K562 (cell line): ENCODE data around the gene CCND3. TPM values are rescaled to one million over a fixed set of nuclear protein-coding genes. Genes with fewer than 3 reads are reported as not detected.

Experiments used
- ATAC-seq: fragments of 200-7000 bp; cut with Tn5 transposase; 3 replicates; pipeline ENCODE4 v1.9.1; 2020; ENCODE audit warnings: moderate library complexity
- BruUV-seq: library from RNA; stranded (reverse); fragments of 400-500 nt; replicated peaks from 2 replicates; lab custom pipeline; 2021; lab: Mats Ljungman, UMichigan
- CTCF ChIA-PET: fragments of 300-600 bp; formaldehyde crosslinking; extraction: SDS; loops from one replicate; lab custom pipeline; 2021; ENCODE audit warnings: low intra/inter-chr PET ratio; lab: Yijun Ruan, JAX
- POLR2A ChIA-PET: fragments of 300-600, 350-650 bp; sonication (Branson Sonifier 250); formaldehyde crosslinking; extraction: SDS; loops from one replicate; lab custom pipeline; 2021; ENCODE audit warnings: antibody characterized with exemption, inconsistent platforms; lab: Yijun Ruan, JAX
- DNase-seq, 4 experiments: peaks; one replicate each; pipeline versions ENCODE4 v3.0.0 to v3.0.0-alpha.2; 2011 to 2018; ENCODE audit warnings: low spot score in 3 of 4, mixed read lengths in 3 of 4; ENCODE audit errors: extremely low read depth in 1 of 4
- FAIRE-seq: peaks from 2 replicates; lab custom pipeline; 2011; peaks lifted over from hg19 to GRCh38; lab: Jason Lieb, UNC
- H2AFZ ChIP-seq: 2 replicates; pipeline ENCODE4 v1.6.0; 2011; ENCODE audit warnings: low read depth, low read length, control low read depth, inconsistent platforms
- H3K27ac ChIP-seq: fragments of 200-600 bp; 3 replicates; pipeline ENCODE4 v1.8.0; 2011; ENCODE audit warnings: low read depth, mild to moderate bottlenecking, control low read depth, inconsistent platforms, low read length, moderate library complexity, mixed read lengths; ENCODE audit errors: extremely low read depth
- H3K27me3 ChIP-seq, 2 experiments: fragments of 300-600 bp in 1 of 2; 2 replicates in 1 of 2; 3 replicates in 1 of 2; pipeline versions ENCODE4 v1.6.0 to v1.8.0; 2011; ENCODE audit warnings: inconsistent platforms in 2 of 2, low read length in 2 of 2, mild to moderate bottlenecking in 1 of 2, mixed read lengths in 1 of 2, moderate library complexity in 1 of 2; ENCODE audit not compliant: control insufficient read depth in 2 of 2, insufficient read depth in 2 of 2
- H3K36me3 ChIP-seq: fragments of 300-600 bp; 3 replicates; pipeline ENCODE4 v1.8.0; 2011; ENCODE audit warnings: mild to moderate bottlenecking, low read length, inconsistent platforms; ENCODE audit not compliant: control insufficient read depth, insufficient read depth
- H3K4me1 ChIP-seq, 2 experiments: fragments of 200-600 bp in 1 of 2; replicated peaks in 1 of 2; 2 replicates in 1 of 2; 3 replicates in 1 of 2; pipeline versions ENCODE4 v1.5.1 to v1.8.0; 2011; ENCODE audit warnings: inconsistent platforms in 2 of 2, low read length in 2 of 2, mild to moderate bottlenecking in 1 of 2, mixed read lengths in 1 of 2, moderate library complexity in 1 of 2; ENCODE audit not compliant: control insufficient read depth in 2 of 2, insufficient read depth in 2 of 2
- H3K4me2 ChIP-seq: 2 replicates; pipeline ENCODE4 v1.6.1; 2011; ENCODE audit warnings: low read length, control low read depth, inconsistent platforms, mixed read lengths; ENCODE audit not compliant: insufficient read depth
- H3K4me3 ChIP-seq: fragments of 200-600 bp; sonication (generic), shearing (Covaris generic); 2 replicates; pipeline ENCODE4 v1.5.1; 2016; ENCODE audit warnings: control low read depth, inconsistent platforms
- H3K79me2 ChIP-seq: fragments of 200-600 bp; 3 replicates; pipeline ENCODE4 v1.8.0; 2011; ENCODE audit warnings: low read length, inconsistent platforms; ENCODE audit not compliant: control insufficient read depth, insufficient read depth
- H3K9ac ChIP-seq, 2 experiments: 2 replicates each; pipeline versions ENCODE4 v1.6.0 to v1.6.1; 2011; ENCODE audit warnings: low read depth in 2 of 2, low read length in 2 of 2, control low read depth in 1 of 2, inconsistent platforms in 1 of 2, mild to moderate bottlenecking in 1 of 2, mixed read lengths in 1 of 2; ENCODE audit not compliant: insufficient read depth in 1 of 2
- H3K9me1 ChIP-seq: one replicate; pipeline ENCODE4 v1.6.0; 2011; ENCODE audit warnings: inconsistent platforms, mild to moderate bottlenecking, low read length, moderate library complexity; ENCODE audit not compliant: control insufficient read depth, insufficient read depth
- H3K9me3 ChIP-seq: replicated peaks from 2 replicates; pipeline ENCODE4 v1.5.1; 2011; ENCODE audit warnings: low read depth, low read length, inconsistent platforms; ENCODE audit not compliant: control insufficient read depth, insufficient read depth
- H4K20me1 ChIP-seq: replicated peaks from 2 replicates; pipeline ENCODE4 v1.6.1; 2011; ENCODE audit warnings: low read length, inconsistent platforms, mixed read lengths; ENCODE audit not compliant: control insufficient read depth, insufficient read depth
- NUFIP1 ChIP-seq: fragments of 450-650 bp; IDR thresholded peaks from 2 replicates; pipeline ENCODE4 v1.6.1; 2018; ENCODE audit not compliant: partially characterized antibody
- OTX1 ChIP-seq: fragments of 450-650 bp; formaldehyde crosslinking; IDR thresholded peaks from 2 replicates; pipeline ENCODE4 v1.4.0; 2022; ENCODE audit warnings: mild to moderate bottlenecking
- POLR2AphosphoS5 ChIP-seq: IDR thresholded peaks from 2 replicates; pipeline ENCODE4 v1.6.1; 2011; ENCODE audit warnings: mild to moderate bottlenecking, low read depth, low read length, moderate library complexity; ENCODE audit not compliant: control insufficient read depth, insufficient read depth
- ZNF124 ChIP-seq: sonication (generic); formaldehyde crosslinking; IDR thresholded peaks from 2 replicates; pipeline ENCODE4 v1.8.1; 2022; ENCODE audit warnings: missing genetic modification reagents
- ZNF354B ChIP-seq: fragments of 250-450 bp; sonication (Bioruptor Pico); IDR thresholded peaks from 2 replicates; pipeline ENCODE4 v1.4.0; 2020
- ZNF586 ChIP-seq: fragments of 450-650 bp; formaldehyde crosslinking; conservative IDR thresholded peaks from 2 replicates; pipeline ENCODE4 v1.4.0; 2020; ENCODE audit warnings: mild to moderate bottlenecking, moderate library complexity
- ZNF696 ChIP-seq: fragments of 250-450 bp; sonication (Bioruptor Pico); conservative IDR thresholded peaks from 2 replicates; pipeline ENCODE4 v1.4.0; 2020; ENCODE audit warnings: mild to moderate bottlenecking, moderate library complexity
- ZNF778 ChIP-seq: fragments of 450-650 bp; formaldehyde crosslinking; IDR thresholded peaks from 2 replicates; pipeline ENCODE4 v1.4.0; 2020; ENCODE audit warnings: mild to moderate bottlenecking, moderate library complexity
- WGBS: fragments of 100-300 bp; shearing (Covaris generic); methylation state at CpG from one replicate; pipeline ENCODE4 v1.1.6; 2016; ENCODE audit warnings: low coverage, mixed read lengths; ENCODE audit not compliant: insufficient coverage; ENCODE audit errors: missing lambda C conversion rate; 5-methylcytosine and 5-hydroxymethylcytosine counted together
- in situ Hi-C: fragments of 300-500 bp; cut with MboI; formaldehyde crosslinking; loops from 4 replicates; pipeline ENCODE4 v1.15.0; 2018; ENCODE audit warnings: inconsistent platforms, mixed read lengths
- intact Hi-C: fragments of 100-400 bp; cut with micrococcal nuclease; formaldehyde crosslinking; loops from 2 replicates; pipeline ENCODE4 v1.14.2; 2022
- polyA plus RNA-seq, 8 experiments: library from polyadenylated mRNA; depleted of rRNA in 4 of 8; stranded (reverse) in 5 of 8; unstranded in 3 of 8; fragments of >200 nt; fragmentation: Nextera tagmentation in 2 of 8; fragmentation: Illumina TruSeq in 1 of 8; extraction: Ambion mirVana in 2 of 8; extraction: Trizol in 1 of 8; gene quantifications; 2 replicates each; pipeline versions ENCODE4 v1.2.1 to v1.2.3, GENCODE V29; 2011 to 2014; ENCODE audit warnings: inconsistent platforms in 1 of 8, missing spikeins in 1 of 8
- total RNA-seq, 7 experiments: library from RNA; depleted of rRNA in 6 of 7; stranded (reverse); fragments of >200 nt in 6 of 7; fragmentation: Illumina TruSeq in 2 of 7; extraction: Trizol in 2 of 7; gene quantifications; 2 replicates each; pipeline versions ENCODE4 v1.2.1 to v1.2.3, GENCODE V29; 2011 to 2021; ENCODE audit warnings: low replicate concordance in 1 of 7
- TF ChIP-seq, protein P1 (sequence below): fragments of 450-650 bp; formaldehyde crosslinking; IDR thresholded peaks from 2 replicates; pipeline ENCODE4 v1.4.0; 2020; ENCODE audit warnings: mild to moderate bottlenecking, moderate library complexity
- TF ChIP-seq, protein P2 (sequence below): fragments of 250-450 bp; sonication (Bioruptor Pico); IDR thresholded peaks from 2 replicates; pipeline ENCODE4 v1.5.0; 2020; ENCODE audit warnings: mild to moderate bottlenecking, borderline replicate concordance
- TF ChIP-seq, protein P3 (sequence below): sonication (generic); formaldehyde crosslinking; IDR thresholded peaks from 2 replicates; pipeline ENCODE4 v1.9.0; 2022; ENCODE audit warnings: mild to moderate bottlenecking, missing genetic modification reagents
- TF ChIP-seq, protein P4 (sequence below): fragments of 450-650 bp; IDR thresholded peaks from 2 replicates; pipeline ENCODE4 v1.6.1; 2018; ENCODE audit not compliant: partially characterized antibody

Gene CCND3
- total and polyA plus RNA-seq, 9 of the 15 experiments (the other 6 are each of a cell fraction or from before 2014, with no cell fraction given): 21.5 to 204 (median 97.4) TPM

DNA sequence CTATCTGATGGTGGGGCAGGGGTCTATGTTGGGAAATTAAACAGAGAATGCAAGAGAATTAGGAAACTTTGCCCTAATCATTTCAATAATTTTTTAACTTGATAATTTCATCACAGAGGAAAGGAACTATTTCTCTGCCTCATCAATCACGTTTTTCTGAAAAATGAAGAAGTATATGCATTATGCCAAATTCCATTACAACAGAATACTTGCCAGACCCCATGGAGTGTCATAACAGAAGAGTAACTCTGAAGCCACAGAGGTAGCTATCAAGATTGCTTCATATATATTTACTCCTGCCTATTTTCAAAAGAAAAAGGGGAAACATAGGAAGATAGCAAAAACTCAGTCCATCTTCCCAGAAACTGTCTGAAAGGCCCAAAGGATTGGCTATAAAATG is 40.7 kb downstream of the CCND3 start:
- no peak overlapping the region for H3K4me3 ChIP-seq
- no peaks in the 10 kb centered on the region for H3K27me3 ChIP-seq
- H3K27ac ChIP-seq: no peak overlapping the region
- no peaks in the 10 kb centered on the region for H3K9me3 ChIP-seq
- no peak overlapping the region for H2AFZ ChIP-seq
- 0% methylated on average over 1 of the region's 1 CpG for WGBS
- H3K4me1 ChIP-seq: peaks cover 0 to 2% of the 10 kb centered on the region in 2 experiments; a peak in 2 of 5 replicates
- ChIA-PET POLR2A (interaction anchor here (0.9 to 1.5 kb wide), 2 partner anchors 15 to 141 kb away, joined by 3 to 4 read pairs; no protein-coding TSS in a partner anchor), CTCF (interaction anchor here (1.0 to 2.6 kb wide), 2 partner anchors 143 to 144 kb away, joined by 3 to 30 read pairs; no protein-coding TSS in a partner anchor)
- no peaks in the 10 kb centered on the region for H4K20me1 ChIP-seq
- H3K4me2 ChIP-seq: no peak overlapping the region
- BruUV-seq: no TSS peak
- TF ChIP-seq, protein P1, sequence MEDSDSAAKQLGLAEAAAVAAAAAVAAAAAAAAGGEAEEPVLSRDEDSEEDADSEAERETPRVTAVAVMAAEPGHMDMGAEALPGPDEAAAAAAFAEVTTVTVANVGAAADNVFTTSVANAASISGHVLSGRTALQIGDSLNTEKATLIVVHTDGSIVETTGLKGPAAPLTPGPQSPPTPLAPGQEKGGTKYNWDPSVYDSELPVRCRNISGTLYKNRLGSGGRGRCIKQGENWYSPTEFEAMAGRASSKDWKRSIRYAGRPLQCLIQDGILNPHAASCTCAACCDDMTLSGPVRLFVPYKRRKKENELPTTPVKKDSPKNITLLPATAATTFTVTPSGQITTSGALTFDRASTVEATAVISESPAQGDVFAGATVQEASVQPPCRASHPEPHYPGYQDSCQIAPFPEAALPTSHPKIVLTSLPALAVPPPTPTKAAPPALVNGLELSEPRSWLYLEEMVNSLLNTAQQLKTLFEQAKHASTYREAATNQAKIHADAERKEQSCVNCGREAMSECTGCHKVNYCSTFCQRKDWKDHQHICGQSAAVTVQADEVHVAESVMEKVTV: no peak
- TF ChIP-seq, protein P2, sequence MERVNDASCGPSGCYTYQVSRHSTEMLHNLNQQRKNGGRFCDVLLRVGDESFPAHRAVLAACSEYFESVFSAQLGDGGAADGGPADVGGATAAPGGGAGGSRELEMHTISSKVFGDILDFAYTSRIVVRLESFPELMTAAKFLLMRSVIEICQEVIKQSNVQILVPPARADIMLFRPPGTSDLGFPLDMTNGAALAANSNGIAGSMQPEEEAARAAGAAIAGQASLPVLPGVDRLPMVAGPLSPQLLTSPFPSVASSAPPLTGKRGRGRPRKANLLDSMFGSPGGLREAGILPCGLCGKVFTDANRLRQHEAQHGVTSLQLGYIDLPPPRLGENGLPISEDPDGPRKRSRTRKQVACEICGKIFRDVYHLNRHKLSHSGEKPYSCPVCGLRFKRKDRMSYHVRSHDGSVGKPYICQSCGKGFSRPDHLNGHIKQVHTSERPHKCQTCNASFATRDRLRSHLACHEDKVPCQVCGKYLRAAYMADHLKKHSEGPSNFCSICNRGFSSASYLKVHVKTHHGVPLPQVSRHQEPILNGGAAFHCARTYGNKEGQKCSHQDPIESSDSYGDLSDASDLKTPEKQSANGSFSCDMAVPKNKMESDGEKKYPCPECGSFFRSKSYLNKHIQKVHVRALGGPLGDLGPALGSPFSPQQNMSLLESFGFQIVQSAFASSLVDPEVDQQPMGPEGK (CRISPR knock-in tag): no peak
- no peak for TF ChIP-seq ZNF354B
- no peak for TF ChIP-seq ZNF696
- TF ChIP-seq ZNF778: no peak
- no peak for TF ChIP-seq OTX1 (CRISPR knock-in tag)
- TF ChIP-seq ZNF586 (CRISPR knock-in tag): no peak
- TF ChIP-seq ZNF124 (CRISPR knock-in tag): no peak
- TF ChIP-seq, protein P3, sequence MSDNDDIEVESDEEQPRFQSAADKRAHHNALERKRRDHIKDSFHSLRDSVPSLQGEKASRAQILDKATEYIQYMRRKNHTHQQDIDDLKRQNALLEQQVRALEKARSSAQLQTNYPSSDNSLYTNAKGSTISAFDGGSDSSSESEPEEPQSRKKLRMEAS: no peak
- TF ChIP-seq, protein P4, sequence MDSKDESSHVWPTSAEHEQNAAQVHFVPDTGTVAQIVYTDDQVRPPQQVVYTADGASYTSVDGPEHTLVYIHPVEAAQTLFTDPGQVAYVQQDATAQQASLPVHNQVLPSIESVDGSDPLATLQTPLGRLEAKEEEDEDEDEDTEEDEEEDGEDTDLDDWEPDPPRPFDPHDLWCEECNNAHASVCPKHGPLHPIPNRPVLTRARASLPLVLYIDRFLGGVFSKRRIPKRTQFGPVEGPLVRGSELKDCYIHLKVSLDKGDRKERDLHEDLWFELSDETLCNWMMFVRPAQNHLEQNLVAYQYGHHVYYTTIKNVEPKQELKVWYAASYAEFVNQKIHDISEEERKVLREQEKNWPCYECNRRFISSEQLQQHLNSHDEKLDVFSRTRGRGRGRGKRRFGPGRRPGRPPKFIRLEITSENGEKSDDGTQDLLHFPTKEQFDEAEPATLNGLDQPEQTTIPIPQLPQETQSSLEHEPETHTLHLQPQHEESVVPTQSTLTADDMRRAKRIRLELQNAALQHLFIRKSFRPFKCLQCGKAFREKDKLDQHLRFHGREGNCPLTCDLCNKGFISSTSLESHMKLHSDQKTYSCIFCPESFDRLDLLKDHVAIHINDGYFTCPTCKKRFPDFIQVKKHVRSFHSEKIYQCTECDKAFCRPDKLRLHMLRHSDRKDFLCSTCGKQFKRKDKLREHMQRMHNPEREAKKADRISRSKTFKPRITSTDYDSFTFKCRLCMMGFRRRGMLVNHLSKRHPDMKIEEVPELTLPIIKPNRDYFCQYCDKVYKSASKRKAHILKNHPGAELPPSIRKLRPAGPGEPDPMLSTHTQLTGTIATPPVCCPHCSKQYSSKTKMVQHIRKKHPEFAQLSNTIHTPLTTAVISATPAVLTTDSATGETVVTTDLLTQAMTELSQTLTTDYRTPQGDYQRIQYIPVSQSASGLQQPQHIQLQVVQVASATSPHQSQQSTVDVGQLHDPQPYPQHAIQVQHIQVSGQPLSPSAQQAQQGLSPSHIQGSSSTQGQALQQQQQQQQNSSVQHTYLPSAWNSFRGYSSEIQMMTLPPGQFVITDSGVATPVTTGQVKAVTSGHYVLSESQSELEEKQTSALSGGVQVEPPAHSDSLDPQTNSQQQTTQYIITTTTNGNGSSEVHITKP: no peak
- no peak for TF ChIP-seq NUFIP1
- TF ChIP-seq POLR2AphosphoS5: no peak
- H3K79me2 ChIP-seq: no peaks in the 10 kb centered on the region
- in situ Hi-C loops (loop anchor here (10.0 kb wide), 1 partner anchor 144 kb away; no protein-coding TSS in a partner anchor), intact Hi-C loops (no loop called here)
- peaks cover 16% of the 10 kb centered on the region for H3K36me3 ChIP-seq
- H3K9me1 ChIP-seq: no peaks in the 10 kb centered on the region
- no peak for DNase-seq
- no peak for ATAC-seq
- H3K9ac ChIP-seq: no peak overlapping the region
- FAIRE-seq: no peak
